GM12872 (cell line): ENCODE results near the gene SELE.

Experiments
- CTCF ChIP-seq: IDR thresholded peaks from 3 replicates; pipeline ENCODE4 v1.5.1; 2011; ENCODE audit warnings: low read depth, mild to moderate bottlenecking, low read length, moderate library complexity; ENCODE audit not compliant: insufficient read depth

The SELE gene

GRCh38 chr1:169724168-169724567 is 9.7 kb downstream of the SELE start:
- no peak for TF ChIP-seq CTCF

- no peak for TF ChIP-seq CTCF
Observed at GRCh38 chr1:169723763-169724162, 10.1 kb downstream of the SELE start.

- TF ChIP-seq CTCF = no peak
Observed at GRCh38 chr1:169722779-169723178, 11.1 kb downstream of the SELE start.

- TF ChIP-seq CTCF = no peak
Observed at GRCh38 chr1:169712309-169712631, 21.6 kb downstream of the SELE start.

GRCh38 chr1:169711469-169712308 is 22.2 kb downstream of the SELE start, which contains the start of gene SELL:
SELL (minus strand) TSS chr1:169711620; CDS start chr1:169711498, 122 bp downstream.
- TF ChIP-seq CTCF = peak; percentile 87

GRCh38 chr1:169708647-169709046 is 25.2 kb downstream of the SELE start:
- TF ChIP-seq CTCF = no peak

GRCh38 chr1:169707912-169708604 is 25.8 kb downstream of the SELE start:
- no peak for TF ChIP-seq CTCF
